OCI-LY7 (cell line): ENCODE results near the gene SAP30BP. TPM values are rescaled to one million over a fixed set of nuclear protein-coding genes. Genes with fewer than 3 reads are reported as not detected.
A peak's percentile ranks its signal among the peaks of the same experiment; 100 is the strongest.

Experiments used
- BruUV-seq: library from RNA; stranded (reverse); fragments of 400-500 nt; replicated peaks from 2 replicates; lab custom pipeline; 2021; lab: Mats Ljungman, UMichigan
- CTCF ChIA-PET: fragments of 300-600 bp; sonication (Branson Sonifier 250); formaldehyde crosslinking; loops from one replicate; lab custom pipeline; 2022; ENCODE audit warnings: antibody characterized with exemption; ENCODE audit not compliant: unreplicated experiment; lab: Charles Lee
- POLR2A ChIA-PET: fragments of 300-600 bp; sonication (Branson Sonifier 250); formaldehyde crosslinking; loops from one replicate; lab custom pipeline; 2022; ENCODE audit warnings: antibody characterized with exemption; lab: Charles Lee
- DNase-seq: peaks from one replicate; pipeline ENCODE4 v3.0.0-alpha.2; 2015; ENCODE audit warnings: low spot score
- H2AFZ ChIP-seq: fragments of 200-600 bp; sonication (generic), shearing (Covaris generic); 2 replicates; pipeline ENCODE4 v1.6.1; 2014; ENCODE audit warnings: mild to moderate bottlenecking, antibody characterized with exemption, low read length, moderate library complexity
- H3K27ac ChIP-seq: fragments of 200-600 bp; sonication (generic); 2 replicates; pipeline ENCODE4 v1.5.1; 2014; ENCODE audit warnings: mixed run types, low read depth, mild to moderate bottlenecking, moderate library complexity, low read length, inconsistent platforms; ENCODE audit not compliant: poor library complexity, severe bottlenecking
- H3K36me3 ChIP-seq: fragments of 200-600 bp; sonication (generic); 2 replicates; pipeline ENCODE4 v1.6.1; 2014; ENCODE audit warnings: mild to moderate bottlenecking, antibody characterized with exemption, low read length, moderate library complexity, mixed read lengths; ENCODE audit not compliant: insufficient read depth
- H3K4me1 ChIP-seq: fragments of 200-600 bp; sonication (generic); 2 replicates; pipeline ENCODE4 v1.5.1; 2014; ENCODE audit warnings: mild to moderate bottlenecking, low read length; ENCODE audit not compliant: insufficient read depth, poor library complexity, severe bottlenecking
- H3K4me2 ChIP-seq: fragments of 200-600 bp; sonication (generic); 2 replicates; pipeline ENCODE4 v1.6.1; 2014; ENCODE audit warnings: mild to moderate bottlenecking, low read length
- H3K4me3 ChIP-seq: fragments of 200-600 bp; sonication (generic); 2 replicates; pipeline ENCODE4 v1.5.1; 2014; ENCODE audit warnings: mild to moderate bottlenecking, low read depth, low read length; ENCODE audit not compliant: poor library complexity, severe bottlenecking
- H3K79me2 ChIP-seq: fragments of 200-600 bp; sonication (generic); 2 replicates; pipeline ENCODE4 v1.6.1; 2016; ENCODE audit warnings: low read depth, mild to moderate bottlenecking, low read length, moderate library complexity, mixed read lengths; ENCODE audit not compliant: insufficient read depth
- H3K9me2 ChIP-seq: fragments of 200-600 bp; sonication (generic); 2 replicates; pipeline ENCODE4 v1.6.1; 2016; ENCODE audit warnings: mild to moderate bottlenecking, low read length, mixed read lengths; ENCODE audit not compliant: insufficient read depth
- H3K9me3 ChIP-seq: fragments of 200-600 bp; sonication (generic); 2 replicates; pipeline ENCODE4 v1.6.1; 2014; ENCODE audit warnings: mild to moderate bottlenecking, mixed run types, low read length, mixed read lengths
- H4K20me1 ChIP-seq: fragments of 200-600 bp; sonication (generic); 2 replicates; pipeline ENCODE4 v1.6.1; 2014; ENCODE audit warnings: mild to moderate bottlenecking, antibody characterized with exemption, low read length, moderate library complexity, mixed read lengths; ENCODE audit not compliant: insufficient read depth
- EZH2phosphoT487 ChIP-seq: fragments of 200-600 bp; sonication (generic); IDR thresholded peaks from 2 replicates; pipeline ENCODE4 v1.6.1; 2018; ENCODE audit warnings: low read depth, borderline replicate concordance, mild to moderate bottlenecking, mixed run types, antibody characterized with exemption, low read length, moderate library complexity, mixed read lengths
- intact Hi-C: fragments of 100-400 bp; cut with micrococcal nuclease; formaldehyde crosslinking; loops from one replicate; pipeline ENCODE4 v1.10.0; 2022; ENCODE audit not compliant: unreplicated experiment
- total RNA-seq, 2 experiments: library from RNA; depleted of rRNA in 1 of 2; stranded (reverse); fragments of >200 nt in 1 of 2; shearing (Covaris generic) in 1 of 2; gene quantifications; 2 replicates each; pipeline ENCODE4 v1.2.3, GENCODE V29; 2014 to 2022
- TF ChIP-seq, protein P1 (sequence below): fragments of 200-600 bp; sonication (generic); conservative IDR thresholded peaks from 2 replicates; pipeline ENCODE4 v1.5.1; 2014; ENCODE audit warnings: mild to moderate bottlenecking, antibody characterized with exemption, low read length, moderate library complexity, mixed read lengths

The SAP30BP gene
- total RNA-seq, 2 experiments from 2014 or later = 127 to 187 TPM

GRCh38 chr17:75619506-75620431 lies 47.4 kb upstream of the SAP30BP start:
- Histone ChIP-seq H3K27ac (no peak overlapping the region), H3K4me2 (no peak overlapping the region), H4K20me1 (no peaks in the 10 kb centered on the region), H3K4me3 (no peak overlapping the region), H2AFZ (no peak overlapping the region), H3K9me2 (no peaks in the 10 kb centered on the region), H3K79me2 (no peaks in the 10 kb centered on the region), H3K4me1 (no peaks in the 10 kb centered on the region), H3K36me3 (no peaks in the 10 kb centered on the region), H3K9me3 (no peaks in the 10 kb centered on the region)
- TF ChIP-seq, protein P1, sequence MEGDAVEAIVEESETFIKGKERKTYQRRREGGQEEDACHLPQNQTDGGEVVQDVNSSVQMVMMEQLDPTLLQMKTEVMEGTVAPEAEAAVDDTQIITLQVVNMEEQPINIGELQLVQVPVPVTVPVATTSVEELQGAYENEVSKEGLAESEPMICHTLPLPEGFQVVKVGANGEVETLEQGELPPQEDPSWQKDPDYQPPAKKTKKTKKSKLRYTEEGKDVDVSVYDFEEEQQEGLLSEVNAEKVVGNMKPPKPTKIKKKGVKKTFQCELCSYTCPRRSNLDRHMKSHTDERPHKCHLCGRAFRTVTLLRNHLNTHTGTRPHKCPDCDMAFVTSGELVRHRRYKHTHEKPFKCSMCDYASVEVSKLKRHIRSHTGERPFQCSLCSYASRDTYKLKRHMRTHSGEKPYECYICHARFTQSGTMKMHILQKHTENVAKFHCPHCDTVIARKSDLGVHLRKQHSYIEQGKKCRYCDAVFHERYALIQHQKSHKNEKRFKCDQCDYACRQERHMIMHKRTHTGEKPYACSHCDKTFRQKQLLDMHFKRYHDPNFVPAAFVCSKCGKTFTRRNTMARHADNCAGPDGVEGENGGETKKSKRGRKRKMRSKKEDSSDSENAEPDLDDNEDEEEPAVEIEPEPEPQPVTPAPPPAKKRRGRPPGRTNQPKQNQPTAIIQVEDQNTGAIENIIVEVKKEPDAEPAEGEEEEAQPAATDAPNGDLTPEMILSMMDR = peak; percentile 77
- no peak for TF ChIP-seq EZH2phosphoT487
- intact Hi-C loops = loop anchor here (1.0 kb wide), 1 partner anchor 131 kb away; no protein-coding TSS in a partner anchor
- BruUV-seq = no TSS peak
- CTCF ChIA-PET = interaction anchor here (1.0 to 1.4 kb wide), 3 partner anchors 13 to 129 kb away, joined by 3 to 6 read pairs (median 3); partner anchors contain the start of gene SMIM5
- POLR2A ChIA-PET = no interaction called here
- DNase-seq = peak; percentile 33

DNA sequence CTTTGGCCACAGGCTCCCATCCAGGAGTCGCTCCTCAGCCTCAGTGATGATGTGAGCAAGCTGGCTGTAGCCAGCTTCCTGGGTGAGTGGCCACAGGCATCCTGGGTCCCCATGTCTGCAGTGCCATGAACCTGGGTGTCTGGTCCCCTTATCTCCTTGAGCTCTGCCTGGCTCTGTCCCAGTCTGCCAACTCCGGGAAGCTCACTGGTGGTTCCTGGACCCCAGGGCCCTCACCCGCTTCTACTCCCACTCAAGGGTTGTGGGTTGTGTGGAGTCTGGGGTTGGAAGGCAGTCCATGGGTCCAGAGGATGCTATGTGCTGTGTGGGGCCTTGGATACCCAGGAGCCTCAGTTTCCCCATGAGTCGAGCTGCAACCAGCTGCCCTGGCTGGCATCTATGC lies 45.6 kb upstream of the SAP30BP start:
- Histone ChIP-seq H3K4me2 (no peak overlapping the region), H3K9me3 (no peaks in the 10 kb centered on the region), H3K4me3 (no peak overlapping the region), H4K20me1 (no peaks in the 10 kb centered on the region), H3K79me2 (no peaks in the 10 kb centered on the region), H3K36me3 (no peaks in the 10 kb centered on the region), H2AFZ (no peak overlapping the region), H3K9me2 (no peaks in the 10 kb centered on the region), H3K27ac (no peak overlapping the region), H3K4me1 (peaks cover 6% of the 10 kb centered on the region)
- TF ChIP-seq EZH2phosphoT487 = no peak
- TF ChIP-seq, protein P1 = no peak
- BruUV-seq = no TSS peak
- ChIA-PET CTCF (interaction anchor here (1.0 kb wide), 1 partner anchor 68 kb away, joined by 3 read pairs; no protein-coding TSS in a partner anchor), POLR2A (interaction anchor here (0.5 kb wide), 1 partner anchor 334 kb away, joined by 3 read pairs; no protein-coding TSS in a partner anchor)
- no peak for DNase-seq
- intact Hi-C loops = no loop called here

DNA sequence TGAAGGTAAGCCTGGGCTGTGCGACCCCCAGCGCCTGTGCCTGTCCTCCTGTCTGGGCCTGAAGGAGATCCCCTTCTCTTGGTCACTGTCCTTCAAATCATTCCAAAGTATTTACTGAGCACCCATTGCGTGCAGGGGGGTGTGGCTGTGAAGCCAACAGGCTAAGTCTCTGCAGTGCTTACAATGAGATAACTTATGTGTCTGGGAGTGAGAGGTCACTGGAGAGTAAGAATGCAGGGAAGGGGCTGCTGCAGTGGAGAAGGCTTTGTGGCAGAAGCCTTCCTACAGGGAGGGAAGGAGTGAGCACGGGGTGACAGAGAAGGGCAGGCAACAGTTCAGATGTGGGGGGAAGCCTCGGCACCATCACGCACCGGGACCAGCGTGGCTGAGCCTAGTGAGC lies 45.1 kb upstream of the SAP30BP start:
- CTCF ChIA-PET = interaction anchor here (1.0 kb wide), 1 partner anchor 68 kb away, joined by 3 read pairs; no protein-coding TSS in a partner anchor
- BruUV-seq = no TSS peak
- intact Hi-C loops = no loop called here

More for the DNA sequence above, 45.1 kb upstream of the SAP30BP start:
- DNase-seq = no peak
- H3K9me2 ChIP-seq = no peaks in the 10 kb centered on the region
- POLR2A ChIA-PET = no interaction called here
- no peak overlapping the region for H2AFZ ChIP-seq
- no peak overlapping the region for H3K4me3 ChIP-seq
- H3K36me3 ChIP-seq = no peaks in the 10 kb centered on the region
- H3K27ac ChIP-seq = no peak overlapping the region
- H3K79me2 ChIP-seq = no peaks in the 10 kb centered on the region
- TF ChIP-seq EZH2phosphoT487 = no peak
- TF ChIP-seq, protein P1 = no peak
- no peak overlapping the region for H3K4me2 ChIP-seq
- no peaks in the 10 kb centered on the region for H4K20me1 ChIP-seq
- no peaks in the 10 kb centered on the region for H3K9me3 ChIP-seq
- H3K4me1 ChIP-seq = peaks cover 12% of the 10 kb centered on the region
